Stimulated activated naive B cell treated with anti-CD40 and anti-IgM and Interleukin-4, amounts not matched to agents 10 μg/mL and 1 μg/mL and 100 μg/mL, for 72 hours (primary cell): ENCODE results near the gene CAMSAP3.

Source experiments
- ATAC-seq, 2 donors: fragments of 150-1000 bp; cut with Tn5 transposase; replicated peaks; 2 replicates each; pipeline ENCODE4 v1.10.0; 2021; ENCODE audit warnings: moderate library complexity in 1 of 2
- DNase-seq: peaks from one replicate; pipeline ENCODE4 v3.0.0; 2021
- H3K27ac Mint-ChIP-seq: one replicate; pipeline ENCODE4 v1.8.0; 2022; ENCODE audit warnings: mild to moderate bottlenecking, mixed read lengths
- H3K27me3 Mint-ChIP-seq, 2 donors: one replicate each; pipeline ENCODE4 v1.8.0; 2022; ENCODE audit warnings: mixed read lengths in 2 of 2
- H3K36me3 Mint-ChIP-seq, 2 donors: one replicate each; pipeline ENCODE4 v1.8.0; 2022; ENCODE audit warnings: mixed read lengths in 2 of 2, mild to moderate bottlenecking in 1 of 2
- H3K4me1 Mint-ChIP-seq, 2 donors: one replicate each; pipeline ENCODE4 v1.8.0; 2022; ENCODE audit warnings: mixed read lengths in 2 of 2, mild to moderate bottlenecking in 1 of 2
- H3K4me3 Mint-ChIP-seq, 2 donors: one replicate each; pipeline ENCODE4 v1.8.0; 2022; ENCODE audit warnings: mild to moderate bottlenecking in 2 of 2, mixed read lengths in 2 of 2, moderate library complexity in 1 of 2
- H3K9me3 Mint-ChIP-seq, 2 donors: one replicate each; pipeline ENCODE4 v1.8.0; 2022; ENCODE audit warnings: mixed read lengths in 2 of 2, mild to moderate bottlenecking in 1 of 2

Gene CAMSAP3

DNA sequence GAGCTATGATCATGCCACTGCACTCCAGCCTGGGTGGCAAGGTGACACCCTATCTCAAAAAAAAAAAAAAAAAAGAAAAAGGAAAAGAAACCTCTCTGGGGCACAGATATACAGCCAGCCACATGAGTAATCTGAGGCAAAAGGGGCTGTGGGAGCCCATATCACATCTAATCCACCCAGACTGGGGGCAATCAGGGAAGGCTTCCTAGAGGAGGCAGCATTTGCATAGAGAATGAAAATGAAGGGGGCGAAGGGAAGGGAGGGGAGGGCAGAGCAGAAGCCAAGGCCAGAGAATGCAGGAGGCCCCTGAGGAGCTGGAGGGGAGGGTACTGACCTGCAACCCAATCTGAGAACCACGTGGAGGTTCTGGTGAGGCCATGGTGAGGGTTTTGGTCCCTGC lies 54.5 kb downstream of the CAMSAP3 start:
- ATAC-seq, result no peak
- Mint-ChIP-seq H3K9me3 (no peaks in the 10 kb centered on the region), H3K4me3 (no peak overlapping the region), H3K27ac (peak overlapping the region; percentile 20), H3K36me3 (peaks cover 18 to 25% of the 10 kb centered on the region in 2 donors), H3K4me1 (peaks cover 7 to 8% of the 10 kb centered on the region in 2 donors), H3K27me3 (peaks cover 0 to 7% of the 10 kb centered on the region in 2 donors)
- DNase-seq, result no peak

DNA sequence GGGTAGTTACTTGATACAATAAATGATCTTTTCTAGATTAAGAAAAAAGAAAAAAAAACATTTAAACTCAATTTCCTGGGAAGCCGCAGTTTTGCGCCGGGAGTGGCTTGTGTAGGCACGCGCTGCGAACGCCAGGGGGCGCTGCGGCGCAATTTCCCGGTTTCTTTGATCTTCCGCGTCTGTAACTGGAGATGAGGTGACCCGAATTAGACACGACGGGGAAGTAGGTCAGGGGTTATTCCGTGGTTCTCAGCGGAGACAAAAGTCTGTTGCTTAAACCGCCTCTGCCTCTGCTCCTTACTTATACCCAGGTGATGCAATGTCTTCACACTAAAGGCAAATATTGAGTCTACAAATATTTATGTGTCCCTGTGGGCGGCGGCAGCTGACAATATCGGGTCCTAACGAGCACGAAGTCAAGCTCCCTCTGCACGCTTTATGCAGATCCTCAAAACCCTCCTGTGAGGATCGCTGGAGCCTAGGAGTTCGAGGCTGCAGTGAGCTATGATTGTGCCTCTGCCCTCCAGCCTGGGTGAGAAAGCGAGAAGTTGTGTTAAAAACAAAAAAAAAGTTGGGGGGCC lies 56.5 kb downstream of the CAMSAP3 start:
- peaks cover 12 to 14% of the 10 kb centered on the region in 2 donors for H3K36me3 Mint-ChIP-seq
- DNase-seq (peak; percentile 67), ATAC-seq (peak; percentile 84 to 87)
- H3K27ac Mint-ChIP-seq, result peak overlapping the region; percentile 92
- H3K4me3 Mint-ChIP-seq, result peak overlapping the region; percentile 78
- peaks cover 0 to 7% of the 10 kb centered on the region in 2 donors for H3K27me3 Mint-ChIP-seq
- no peaks in the 10 kb centered on the region for H3K9me3 Mint-ChIP-seq
- peaks cover 6 to 10% of the 10 kb centered on the region in 2 donors for H3K4me1 Mint-ChIP-seq

GRCh38 chr19:7654401-7654800 lies 58.7 kb downstream of the CAMSAP3 start:
- no peak for DNase-seq
- Mint-ChIP-seq H3K4me3 (no peak overlapping the region), H3K4me1 (peaks cover 9 to 23% of the 10 kb centered on the region in 2 donors), H3K27me3 (peaks cover 0 to 7% of the 10 kb centered on the region in 2 donors), H3K9me3 (no peaks in the 10 kb centered on the region), H3K27ac (no peak overlapping the region), H3K36me3 (peaks cover 0 to 2% of the 10 kb centered on the region in 2 donors)
- ATAC-seq, result no peak

DNA sequence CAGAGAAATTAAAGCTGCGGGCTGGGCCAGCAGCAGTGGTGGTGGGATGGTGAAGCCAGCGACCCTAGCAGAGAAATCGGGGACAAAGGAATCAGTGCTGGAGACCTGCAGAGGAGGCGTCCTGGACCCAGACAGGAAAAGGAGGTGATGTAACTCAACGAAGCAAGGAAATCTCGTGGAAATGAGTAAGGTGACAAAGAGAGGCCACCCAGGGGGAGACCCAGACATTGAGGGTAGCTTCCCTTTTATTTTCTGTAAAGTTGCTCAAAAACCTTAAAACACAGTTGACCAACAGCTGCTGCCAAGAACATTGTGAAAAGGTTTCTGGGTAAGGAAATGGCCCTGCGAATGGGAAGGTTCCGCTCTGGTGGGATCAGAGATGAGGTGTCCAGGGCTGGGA lies 59.9 kb downstream of the CAMSAP3 start:
- Mint-ChIP-seq H3K36me3 (peaks cover 0 to 2% of the 10 kb centered on the region in 2 donors), H3K9me3 (no peaks in the 10 kb centered on the region), H3K4me1 (peaks cover 9 to 23% of the 10 kb centered on the region in 2 donors), H3K27me3 (no peaks in the 10 kb centered on the region), H3K27ac (peak overlapping the region; percentile 32), H3K4me3 (no peak overlapping the region)
- ATAC-seq (no peak), DNase-seq (no peak)

- peaks cover 7 to 19% of the 10 kb centered on the region in 2 donors for H3K4me1 Mint-ChIP-seq
- H3K9me3 Mint-ChIP-seq, result no peaks in the 10 kb centered on the region
- ATAC-seq (peak; percentile 53 to 68), DNase-seq (peak; percentile 44)
- peak overlapping the region; percentile 90 for H3K27ac Mint-ChIP-seq
- peaks cover 0 to 2% of the 10 kb centered on the region in 2 donors for H3K36me3 Mint-ChIP-seq
- no peaks in the 10 kb centered on the region for H3K27me3 Mint-ChIP-seq
- peak overlapping the region; percentile 13 to 82 for H3K4me3 Mint-ChIP-seq
Measured at GRCh38 chr19:7657131-7657751, 61.6 kb downstream of the CAMSAP3 start.

DNA sequence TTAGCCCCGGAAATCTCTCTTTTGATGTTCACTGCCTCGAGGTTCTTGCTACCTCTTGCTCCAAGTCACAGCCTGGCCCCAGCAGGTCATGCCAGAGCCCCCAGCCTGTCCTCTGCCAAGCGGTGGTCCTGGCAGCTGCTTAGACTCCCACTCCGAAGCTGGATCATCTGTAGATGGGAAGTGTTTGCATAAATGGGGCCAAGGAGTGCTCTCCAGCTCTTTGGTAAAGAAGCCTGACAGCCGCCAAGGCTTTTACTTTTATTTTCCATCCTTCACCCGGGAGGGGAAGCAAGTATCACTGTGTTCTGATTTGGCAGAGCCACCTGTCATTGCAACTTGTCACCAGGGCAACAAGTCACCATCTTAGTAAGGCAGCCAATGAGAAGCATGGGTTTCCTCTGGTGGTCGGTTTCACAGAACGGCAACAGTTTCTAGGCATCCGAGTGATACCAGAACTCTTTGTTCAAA lies 62.6 kb downstream of the CAMSAP3 start:
- Mint-ChIP-seq H3K36me3 (no peaks in the 10 kb centered on the region), H3K4me1 (peaks cover 5 to 15% of the 10 kb centered on the region in 2 donors), H3K27me3 (no peaks in the 10 kb centered on the region), H3K4me3 (peak overlapping the region; percentile 78 to 82), H3K27ac (peak overlapping the region; percentile 90), H3K9me3 (no peaks in the 10 kb centered on the region)
- DNase-seq (peak; percentile 70), ATAC-seq (peak; percentile 97 to 99)

DNA sequence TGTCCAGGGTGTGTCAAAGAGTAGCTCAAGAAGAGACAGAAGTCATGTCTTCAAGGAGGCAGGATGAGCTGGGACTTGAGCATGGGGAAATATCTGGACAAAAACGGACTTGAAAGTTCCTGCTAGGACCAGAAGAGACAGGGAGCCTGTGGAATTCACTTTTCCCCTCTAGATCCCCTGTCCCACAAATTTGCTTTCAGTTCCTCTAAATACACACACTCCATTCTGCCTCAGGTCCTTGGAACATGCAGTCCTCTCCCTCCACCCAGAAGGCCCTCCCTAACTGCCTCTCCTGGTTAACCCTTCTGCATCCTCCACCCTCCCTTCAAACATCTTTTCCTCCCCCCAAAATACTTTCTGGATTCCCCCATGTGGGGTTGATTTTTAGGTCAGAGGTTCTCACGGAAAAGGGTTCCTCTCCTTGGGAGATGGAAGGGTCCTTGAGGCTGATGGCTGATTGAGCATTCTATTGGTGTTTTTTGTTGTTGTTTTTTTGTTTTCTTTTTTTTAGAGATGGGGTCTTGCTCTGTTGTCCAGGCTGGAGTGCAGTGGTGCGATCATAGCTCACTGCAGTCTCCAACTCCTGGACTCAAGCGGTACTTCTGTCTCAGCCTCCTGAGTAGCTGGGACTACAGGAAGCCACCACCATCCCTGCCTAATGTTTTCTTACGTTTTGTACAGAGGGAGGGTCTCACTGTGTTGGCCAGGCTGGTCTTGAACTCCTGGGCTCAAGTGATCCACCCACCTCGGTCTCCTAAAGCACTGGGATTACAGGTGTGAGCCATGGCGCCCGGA lies 66.3 kb downstream of the CAMSAP3 start:
- Mint-ChIP-seq H3K9me3 (no peaks in the 10 kb centered on the region), H3K27me3 (peaks cover 5 to 8% of the 10 kb centered on the region in 2 donors), H3K36me3 (no peaks in the 10 kb centered on the region), H3K4me1 (peaks cover 3 to 15% of the 10 kb centered on the region in 2 donors), H3K27ac (no peak overlapping the region), H3K4me3 (no peak overlapping the region)
- ATAC-seq, result no peak
- no peak for DNase-seq

- peaks cover 10 to 13% of the 10 kb centered on the region in 2 donors for H3K27me3 Mint-ChIP-seq
- H3K27ac Mint-ChIP-seq, result no peak overlapping the region
- no peak overlapping the region for H3K4me3 Mint-ChIP-seq
- no peaks in the 10 kb centered on the region for H3K9me3 Mint-ChIP-seq
- peaks cover 0 to 8% of the 10 kb centered on the region in 2 donors for H3K4me1 Mint-ChIP-seq
- H3K36me3 Mint-ChIP-seq, result no peaks in the 10 kb centered on the region
- ATAC-seq (no peak), DNase-seq (no peak)
Measured at GRCh38 chr19:7662657-7663056, 67.0 kb downstream of the CAMSAP3 start.

DNA sequence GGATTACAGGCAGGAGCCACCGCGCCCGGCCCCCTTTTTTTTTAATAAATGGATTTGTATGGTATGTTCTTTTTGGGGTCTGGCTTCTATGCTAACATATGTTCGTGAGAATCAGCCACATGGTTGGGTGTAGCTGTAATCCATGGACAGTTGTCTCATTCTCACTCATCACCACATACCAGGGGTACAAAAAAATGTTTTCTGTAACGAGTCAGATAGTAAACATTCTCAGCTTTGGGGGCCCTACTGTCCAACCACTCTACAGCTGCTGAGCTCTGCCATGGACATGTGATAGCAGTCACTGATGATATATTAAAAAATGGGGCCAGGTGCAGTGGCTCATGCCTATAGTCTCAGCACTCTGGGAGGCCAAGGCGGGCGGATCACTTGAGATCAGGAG lies 68.0 kb downstream of the CAMSAP3 start:
- Mint-ChIP-seq H3K9me3 (no peaks in the 10 kb centered on the region), H3K36me3 (no peaks in the 10 kb centered on the region), H3K27me3 (peaks cover 10 to 13% of the 10 kb centered on the region in 2 donors), H3K4me1 (no peaks in the 10 kb centered on the region), H3K4me3 (no peak overlapping the region), H3K27ac (no peak overlapping the region)
- no peak for DNase-seq
- ATAC-seq, result no peak

- Mint-ChIP-seq H3K4me3 (no peak overlapping the region), H3K27me3 (peaks cover 19 to 23% of the 10 kb centered on the region in 2 donors), H3K36me3 (no peaks in the 10 kb centered on the region), H3K27ac (no peak overlapping the region), H3K4me1 (peaks cover 2% of the 10 kb centered on the region in 2 donors), H3K9me3 (no peaks in the 10 kb centered on the region)
- no peak for DNase-seq
- ATAC-seq, result no peak
Measured at GRCh38 chr19:7665076-7665475, 69.4 kb downstream of the CAMSAP3 start.
